ENCODE data around the gene TXNL4B. TPM values are rescaled to one million over a fixed set of nuclear protein-coding genes. Genes with fewer than 3 reads are reported as not detected.

The TXNL4B gene
- total and polyA plus RNA-seq, 9 of the 15 experiments (the other 6 are each of a cell fraction or from before 2014, with no cell fraction given), result 11.9 to 38.0 (median 22.3) TPM

GRCh38 chr16:72093448-72094265 is at the start of gene TXNL4B, which contains the start of gene DHX38 (continued):
- TF ChIP-seq POU5F1 (IDR thresholded peaks at IDR 0.05; ENCODE audit: borderline replicate concordance, low read depth, low read length, partially characterized antibody), result no peak
- TF ChIP-seq, protein P1, sequence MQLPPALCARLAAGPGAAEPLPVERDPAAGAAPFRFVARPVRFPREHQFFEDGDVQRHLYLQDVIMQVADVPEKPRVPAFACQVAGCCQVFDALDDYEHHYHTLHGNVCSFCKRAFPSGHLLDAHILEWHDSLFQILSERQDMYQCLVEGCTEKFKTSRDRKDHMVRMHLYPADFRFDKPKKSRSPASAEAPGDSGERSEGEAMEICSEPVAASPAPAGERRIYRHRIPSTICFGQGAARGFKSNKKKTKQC (CRISPR knock-in tag; IDR thresholded peaks at IDR 0.05), result peak; percentile 62; the same call in 1 of the 2 replicates
- TF ChIP-seq ZBTB9 (CRISPR knock-in tag; IDR thresholded peaks at IDR 0.05), result no peak
- TF ChIP-seq HNRNPUL1 (IDR thresholded peaks at IDR 0.05; ENCODE audit: low read length), result no peak
- no peak for TF ChIP-seq EHMT2 (IDR thresholded peaks at IDR 0.05)
- TF ChIP-seq PHF20 (IDR thresholded peaks at IDR 0.05; ENCODE audit: partially characterized antibody), result peak; percentile 94
- 0 out of 2 replicates have a peak, but pooled peaks have one; percentile 57 for TF ChIP-seq GTF2E2 (tag; IDR thresholded peaks at IDR 0.05)
- TF ChIP-seq CBFA2T3 (IDR thresholded peaks at IDR 0.05), result no peak
- TF ChIP-seq POLR2H (tag; IDR thresholded peaks at IDR 0.05; ENCODE audit: low read depth), result peak; percentile 82
- TF ChIP-seq MIER1 (IDR thresholded peaks at IDR 0.05; ENCODE audit: low read depth), result no peak
- TF ChIP-seq, protein P2, sequence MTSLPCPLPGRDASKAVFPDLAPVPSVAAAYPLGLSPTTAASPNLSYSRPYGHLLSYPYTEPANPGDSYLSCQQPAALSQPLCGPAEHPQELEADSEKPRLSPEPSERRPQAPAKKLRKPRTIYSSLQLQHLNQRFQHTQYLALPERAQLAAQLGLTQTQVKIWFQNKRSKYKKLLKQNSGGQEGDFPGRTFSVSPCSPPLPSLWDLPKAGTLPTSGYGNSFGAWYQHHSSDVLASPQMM (CRISPR knock-in tag; IDR thresholded peaks at IDR 0.05), result no peak
- no peak for TF ChIP-seq NFE2L1 (tag; IDR thresholded peaks at IDR 0.05; ENCODE audit: borderline replicate concordance, low read depth)
- TF ChIP-seq, protein P3, sequence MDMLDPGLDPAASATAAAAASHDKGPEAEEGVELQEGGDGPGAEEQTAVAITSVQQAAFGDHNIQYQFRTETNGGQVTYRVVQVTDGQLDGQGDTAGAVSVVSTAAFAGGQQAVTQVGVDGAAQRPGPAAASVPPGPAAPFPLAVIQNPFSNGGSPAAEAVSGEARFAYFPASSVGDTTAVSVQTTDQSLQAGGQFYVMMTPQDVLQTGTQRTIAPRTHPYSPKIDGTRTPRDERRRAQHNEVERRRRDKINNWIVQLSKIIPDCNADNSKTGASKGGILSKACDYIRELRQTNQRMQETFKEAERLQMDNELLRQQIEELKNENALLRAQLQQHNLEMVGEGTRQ (CRISPR knock-in tag; IDR thresholded peaks at IDR 0.05), result no peak
- no peak for TF ChIP-seq MCM5 (IDR thresholded peaks at IDR 0.05; ENCODE audit: low read depth)
- no peak for TF ChIP-seq CCAR2 (IDR thresholded peaks at IDR 0.05; ENCODE audit: low read depth, low read length)
- TF ChIP-seq POLR3G (IDR thresholded peaks at IDR 0.05; ENCODE audit: extremely low read depth, insufficient read length, insufficient replicate concordance), result no peak
- peak; percentile 25 for TF ChIP-seq NFYB (IDR thresholded peaks at IDR 0.05; ENCODE audit: extremely low read depth, insufficient read length)
- TF ChIP-seq XRCC5 (IDR thresholded peaks at IDR 0.05; ENCODE audit: low read depth, low read length), result peak; percentile 77; the same call in 1 of the 2 replicates
- no peak for TF ChIP-seq ZNF239 (CRISPR knock-in tag; IDR thresholded peaks at IDR 0.05)
- TF ChIP-seq GTF2F1 (IDR thresholded peaks at IDR 0.05; ENCODE audit: low read depth, low read length), result no peak
- TF ChIP-seq IRF1 (CRISPR knock-in tag; IDR thresholded peaks at IDR 0.05; ENCODE audit: borderline replicate concordance), result no peak
- no peak for TF ChIP-seq PHF21A (IDR thresholded peaks at IDR 0.05; ENCODE audit: borderline replicate concordance, low read depth)
- TF ChIP-seq PHTF2 (CRISPR knock-in tag; IDR thresholded peaks at IDR 0.05), result no peak
- no peak for TF ChIP-seq ZNF77 (CRISPR knock-in tag; IDR thresholded peaks at IDR 0.05)
- TF ChIP-seq PCBP1 (IDR thresholded peaks at IDR 0.05; ENCODE audit: low read depth, low read length, poor library complexity, severe bottlenecking), result no peak
- peak; percentile 71 for TF ChIP-seq SAP30 (IDR thresholded peaks at IDR 0.05; ENCODE audit: borderline replicate concordance, insufficient read depth, low read depth, low read length, poor library complexity, severe bottlenecking)
